GM12865 (cell line): Measurements from ENCODE around the gene METTL27.
"Not testable (repeated sequence)": the region's sequence is repeated elsewhere in the genome, so short reads cannot be mapped to it uniquely, and the experiment has no call there.

ENCODE experiments used
- DNase-seq: peaks from one replicate; pipeline ENCODE4 v3.0.0; 2010; ENCODE audit warnings: low read depth
- H3K4me3 ChIP-seq: 2 replicates; pipeline ENCODE4 v1.5.1; 2011; ENCODE audit warnings: mild to moderate bottlenecking, low read depth, low read length, control low read depth
- CTCF ChIP-seq: IDR thresholded peaks from 2 replicates; pipeline ENCODE4 v1.5.1; 2011; ENCODE audit warnings: low read length, control low read depth, low read depth, inconsistent platforms; ENCODE audit not compliant: insufficient read depth; ENCODE audit errors: missing control alignments

METTL27 gene

GRCh38 chr7:73823257-73823656 is 19.1 kb downstream of the METTL27 start:
- TF ChIP-seq CTCF: no peak
- no peak overlapping the region for H3K4me3 ChIP-seq
- DNase-seq: no peak

GRCh38 chr7:73822319-73823173 is 19.8 kb downstream of the METTL27 start:
- no peak for TF ChIP-seq CTCF
- H3K4me3 ChIP-seq: no peak overlapping the region
- no peak for DNase-seq

- H3K4me3 ChIP-seq, DNase-seq: not testable (repeated sequence)
Observed at GRCh38 chr7:73821597-73822285, 20.6 kb downstream of the METTL27 start.

GRCh38 chr7:73820013-73820412 is 22.3 kb downstream of the METTL27 start:
- H3K4me3 ChIP-seq: no peak overlapping the region
- no peak for DNase-seq
- TF ChIP-seq CTCF: no peak

- no peak overlapping the region for H3K4me3 ChIP-seq
- TF ChIP-seq CTCF: no peak
- no peak for DNase-seq
Observed at GRCh38 chr7:73817121-73817520, 25.2 kb downstream of the METTL27 start.

- no peak for DNase-seq
- H3K4me3 ChIP-seq: no peak overlapping the region
- no peak for TF ChIP-seq CTCF
Observed at GRCh38 chr7:73815436-73815835, 26.9 kb downstream of the METTL27 start.

GRCh38 chr7:73812996-73813395 is 29.3 kb downstream of the METTL27 start:
- DNase-seq: no peak
- no peak overlapping the region for H3K4me3 ChIP-seq
- no peak for TF ChIP-seq CTCF
